CD4-positive, CD25-positive, alpha-beta regulatory T cell (primary cell): Measurements from ENCODE around the gene SKAP2. TPM values are rescaled to one million over a fixed set of nuclear protein-coding genes. Genes with fewer than 3 reads are reported as not detected.

Source experiments
- ATAC-seq, 2 donors: fragments of 150-1000 bp; cut with Tn5 transposase; one replicate each; pipeline ENCODE4 v1.10.0; 2021; ENCODE audit warnings: low read depth in 2 of 2, moderate number of reproducible peaks in 2 of 2, moderate library complexity in 1 of 2
- DNase-seq, 3 donors: peaks; one replicate each; pipeline versions ENCODE4 v3.0.0 to v3.0.0-alpha.2; 2012 to 2022; ENCODE audit warnings: mixed read lengths in 1 of 3
- H3K27ac ChIP-seq: one replicate; pipeline ENCODE4 v1.7.0; 2013; ENCODE audit warnings: mild to moderate bottlenecking, low read length; ENCODE audit not compliant: insufficient read depth, poor library complexity, severe bottlenecking
- H3K27me3 ChIP-seq: one replicate; pipeline ENCODE4 v1.7.0; 2013; ENCODE audit warnings: low read length; ENCODE audit not compliant: control insufficient read depth, insufficient read depth
- H3K36me3 ChIP-seq: one replicate; pipeline ENCODE4 v1.7.0; 2013; ENCODE audit warnings: mild to moderate bottlenecking, low read length, moderate library complexity; ENCODE audit not compliant: control insufficient read depth, insufficient read depth
- H3K4me1 ChIP-seq: 2 replicates; pipeline ENCODE4 v1.7.0; 2013; ENCODE audit warnings: mild to moderate bottlenecking, low read length; ENCODE audit not compliant: insufficient read depth, control insufficient read depth, poor library complexity, severe bottlenecking
- H3K4me3 ChIP-seq: one replicate; pipeline ENCODE4 v1.7.0; 2013; ENCODE audit warnings: low read depth, mild to moderate bottlenecking, low read length, moderate library complexity
- H3K9me3 ChIP-seq, 2 experiments: 1 replicate in 1 of 2; 2 replicates in 1 of 2; pipeline ENCODE4 v1.7.0; 2013; ENCODE audit warnings: low read length in 2 of 2, mild to moderate bottlenecking in 1 of 2, moderate library complexity in 1 of 2; ENCODE audit not compliant: control insufficient read depth in 2 of 2
- H3K27ac Mint-ChIP-seq, 3 donors: one replicate each; pipeline ENCODE4 v1.8.0; 2020 to 2022; ENCODE audit warnings: mild to moderate bottlenecking in 3 of 3, mixed read lengths in 3 of 3, moderate library complexity in 2 of 3
- H3K27me3 Mint-ChIP-seq: one replicate; pipeline ENCODE4 v1.8.0; 2022; ENCODE audit warnings: mild to moderate bottlenecking, mixed read lengths
- H3K36me3 Mint-ChIP-seq: one replicate; pipeline ENCODE4 v1.8.0; 2020; ENCODE audit warnings: mixed read lengths
- H3K4me1 Mint-ChIP-seq, 4 donors: one replicate each; pipeline ENCODE4 v1.8.0; 2020 to 2022; ENCODE audit warnings: mixed read lengths in 4 of 4, mild to moderate bottlenecking in 1 of 4
- H3K4me3 Mint-ChIP-seq, 4 donors: one replicate each; pipeline ENCODE4 v1.8.0; 2020 to 2022; ENCODE audit warnings: mild to moderate bottlenecking in 4 of 4, mixed read lengths in 4 of 4, moderate library complexity in 3 of 4
- H3K9me3 Mint-ChIP-seq, 7 donors: one replicate each; pipeline ENCODE4 v1.8.0; 2020 to 2022; ENCODE audit warnings: mixed read lengths in 7 of 7, mild to moderate bottlenecking in 3 of 7, moderate library complexity in 2 of 7
- polyA plus RNA-seq, 4 donors: library from polyadenylated mRNA; unstranded; fragments of 300-500 nt; fragmentation: Illumina TruSeq; gene quantifications; one replicate each; pipeline ENCODE4 v1.2.3, GENCODE V29; 2021
- total RNA-seq: library from RNA; stranded (reverse); gene quantifications from one replicate; pipeline ENCODE4 v1.2.3, GENCODE V29; 2022

Gene SKAP2
- total and polyA plus RNA-seq, 5 donors from 2014 or later: 20.6 to 47.2 (median 28.8) TPM

DNA sequence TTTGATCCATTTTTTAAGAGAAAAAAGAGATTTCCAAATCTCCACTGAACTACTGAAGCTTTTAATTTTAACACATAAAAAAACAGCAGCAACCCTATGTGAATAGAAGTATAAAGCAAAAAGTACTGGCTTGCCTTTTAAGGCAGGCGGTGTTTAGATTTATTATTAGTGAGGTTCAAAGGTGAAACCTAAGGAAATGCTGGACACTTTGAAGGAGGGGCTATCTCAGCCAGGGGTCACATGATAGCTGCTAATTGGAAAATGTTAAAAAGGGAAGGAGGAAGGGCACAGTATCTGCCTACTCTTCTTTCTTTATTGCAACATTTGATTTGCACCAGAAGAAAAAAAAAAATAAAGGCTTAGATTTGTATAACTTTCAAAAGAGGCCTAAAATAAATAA is 183.8 kb downstream of the SKAP2 start:
- Histone ChIP-seq H3K27me3 (no peaks in the 10 kb centered on the region), H3K9me3 (no peaks in the 10 kb centered on the region), H3K4me3 (no peak overlapping the region), H3K36me3 (no peaks in the 10 kb centered on the region), H3K4me1 (no peaks in the 10 kb centered on the region), H3K27ac (no peak overlapping the region)
- Mint-ChIP-seq H3K4me3 (no peak overlapping the region), H3K27ac (no peak overlapping the region), H3K4me1 (no peaks in the 10 kb centered on the region), H3K27me3 (peaks cover 18% of the 10 kb centered on the region), H3K9me3 (no peaks in the 10 kb centered on the region), H3K36me3 (peaks cover 10% of the 10 kb centered on the region)
- no peak for ATAC-seq
- no peak for DNase-seq

DNA sequence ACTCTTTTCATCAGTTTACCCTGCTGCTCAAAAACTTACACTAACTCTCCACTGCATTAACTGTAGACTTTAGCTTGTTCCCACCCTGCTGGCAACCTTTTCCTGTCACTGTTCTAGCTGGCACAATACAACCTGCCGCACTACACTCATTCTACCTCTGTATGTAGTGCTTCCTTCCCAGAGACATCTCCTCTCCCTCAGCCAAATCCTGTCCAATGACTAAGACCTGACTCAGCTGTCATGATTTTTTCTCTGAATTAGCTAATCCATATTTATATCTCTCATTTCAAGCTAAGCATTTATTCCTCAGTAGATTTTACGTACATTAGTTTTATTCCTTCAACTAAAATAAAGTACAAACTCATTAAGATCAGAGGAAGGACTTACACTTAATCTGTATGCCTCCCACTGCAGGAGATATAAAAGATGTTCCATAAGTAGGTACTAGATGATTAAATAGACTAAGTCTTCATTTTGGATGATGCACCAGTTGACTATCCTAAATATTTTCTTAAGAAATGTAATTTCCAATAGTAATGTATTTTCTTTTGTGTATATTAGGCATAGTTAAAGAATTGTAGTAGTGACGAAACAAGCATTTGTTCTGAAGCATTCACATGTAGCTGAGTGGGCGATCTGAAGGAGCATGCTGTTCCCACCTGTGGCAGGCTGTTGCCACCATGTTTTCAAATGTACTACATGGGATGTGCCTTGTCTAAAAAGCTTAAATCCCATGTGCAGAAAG is 189.1 kb downstream of the SKAP2 start:
- H3K27ac ChIP-seq: no peak overlapping the region
- no peaks in the 10 kb centered on the region for H3K9me3 ChIP-seq
- no peaks in the 10 kb centered on the region for H3K27me3 ChIP-seq
- DNase-seq (no peak), ATAC-seq (no peak)
- Mint-ChIP-seq H3K27ac (no peak overlapping the region), H3K36me3 (peaks cover 10% of the 10 kb centered on the region), H3K4me3 (no peak overlapping the region), H3K9me3 (no peaks in the 10 kb centered on the region), H3K4me1 (peaks cover 0 to 2% (median 0%) of the 10 kb centered on the region in 4 donors), H3K27me3 (peaks cover 10% of the 10 kb centered on the region)
- no peaks in the 10 kb centered on the region for H3K36me3 ChIP-seq
- no peaks in the 10 kb centered on the region for H3K4me1 ChIP-seq
- H3K4me3 ChIP-seq: no peak overlapping the region

DNA sequence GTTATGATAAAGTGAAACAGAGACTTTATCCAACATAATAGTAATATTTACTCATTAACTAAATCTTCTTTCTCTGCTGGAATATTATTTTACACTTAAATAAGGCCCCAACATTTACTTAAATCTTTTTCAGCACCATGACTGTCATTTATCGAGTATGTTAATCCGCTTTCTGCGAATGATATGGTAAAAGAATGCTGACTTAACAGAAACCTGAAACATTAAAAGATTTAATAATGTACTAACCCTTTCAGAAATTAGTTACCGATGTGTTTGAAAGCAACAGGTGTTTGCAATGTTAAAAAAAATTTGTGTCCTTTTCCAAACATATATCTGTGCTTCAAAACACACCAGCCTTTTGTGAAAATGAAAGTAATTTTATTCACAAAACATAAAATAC is 190.5 kb downstream of the SKAP2 start:
- no peak overlapping the region for H3K27ac ChIP-seq

DNA sequence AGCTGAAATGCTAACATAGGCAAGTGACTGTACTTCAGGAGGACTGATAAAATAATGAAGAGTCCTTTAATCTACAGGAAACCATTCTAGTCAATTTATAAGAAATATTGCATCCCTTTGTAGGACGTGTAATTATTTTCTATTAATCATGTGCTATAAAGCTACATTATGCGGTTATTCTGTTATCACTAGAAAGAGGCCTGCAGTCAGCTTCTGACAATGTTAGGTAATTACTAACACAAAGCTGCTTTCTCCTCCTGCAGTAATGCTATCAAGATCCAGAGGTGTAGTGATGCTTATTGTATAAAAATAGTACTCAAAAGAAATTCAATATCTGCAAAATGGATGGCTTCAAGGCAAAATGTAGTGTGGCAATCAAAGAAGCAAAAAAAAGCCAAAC is 191.1 kb downstream of the SKAP2 start:
- Mint-ChIP-seq H3K4me1 (peaks cover 0 to 2% (median 0%) of the 10 kb centered on the region in 4 donors), H3K4me3 (no peak overlapping the region), H3K9me3 (no peaks in the 10 kb centered on the region), H3K27me3 (peaks cover 10% of the 10 kb centered on the region), H3K27ac (no peak overlapping the region), H3K36me3 (peaks cover 5% of the 10 kb centered on the region)
- no peak overlapping the region for H3K27ac ChIP-seq
- no peak for ATAC-seq
- no peaks in the 10 kb centered on the region for H3K36me3 ChIP-seq
- H3K4me3 ChIP-seq: no peak overlapping the region
- H3K27me3 ChIP-seq: no peaks in the 10 kb centered on the region
- no peak for DNase-seq
- H3K4me1 ChIP-seq: no peaks in the 10 kb centered on the region
- H3K9me3 ChIP-seq: no peaks in the 10 kb centered on the region

More for the DNA sequence above, 190.5 kb downstream of the SKAP2 start:
- DNase-seq: no peak
- H3K27me3 ChIP-seq: no peaks in the 10 kb centered on the region
- H3K4me3 ChIP-seq: no peak overlapping the region
- H3K4me1 ChIP-seq: no peaks in the 10 kb centered on the region
- ATAC-seq: no peak
- no peak overlapping the region for H3K27ac Mint-ChIP-seq
- H3K36me3 ChIP-seq: no peaks in the 10 kb centered on the region
- peaks cover 5% of the 10 kb centered on the region for H3K36me3 Mint-ChIP-seq
- H3K4me1 Mint-ChIP-seq: peaks cover 0 to 2% (median 0%) of the 10 kb centered on the region in 4 donors
- peaks cover 10% of the 10 kb centered on the region for H3K27me3 Mint-ChIP-seq
- no peaks in the 10 kb centered on the region for H3K9me3 ChIP-seq
- no peak overlapping the region for H3K4me3 Mint-ChIP-seq
- H3K9me3 Mint-ChIP-seq: no peaks in the 10 kb centered on the region

DNA sequence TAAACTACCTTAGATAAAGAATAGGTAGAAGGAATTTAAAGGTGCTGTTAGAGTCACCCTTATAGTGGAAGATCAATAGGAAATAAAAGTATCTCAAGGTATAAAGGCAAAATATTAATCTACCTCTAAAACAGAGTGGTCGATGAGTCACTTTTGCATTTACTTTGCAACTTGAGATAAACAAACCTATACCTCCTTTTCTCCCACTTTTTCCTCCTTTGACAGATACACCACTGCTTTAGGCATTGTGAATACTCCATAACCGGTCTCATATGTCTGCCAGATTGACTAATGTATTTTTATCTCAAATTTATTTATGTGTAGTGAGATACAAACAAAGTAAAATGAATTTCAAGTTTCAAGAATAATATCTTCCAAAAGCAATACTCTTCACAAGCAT is 193.5 kb downstream of the SKAP2 start:
- Mint-ChIP-seq H3K27ac (no peak overlapping the region), H3K9me3 (no peaks in the 10 kb centered on the region), H3K4me1 (peaks cover 0 to 7% (median 3%) of the 10 kb centered on the region in 4 donors), H3K36me3 (no peaks in the 10 kb centered on the region), H3K4me3 (no peak overlapping the region), H3K27me3 (peaks cover 9% of the 10 kb centered on the region)
- Histone ChIP-seq H3K27me3 (no peaks in the 10 kb centered on the region), H3K9me3 (no peaks in the 10 kb centered on the region), H3K27ac (no peak overlapping the region), H3K4me1 (no peaks in the 10 kb centered on the region), H3K36me3 (no peaks in the 10 kb centered on the region), H3K4me3 (no peak overlapping the region)
- DNase-seq (no peak), ATAC-seq (no peak)

DNA sequence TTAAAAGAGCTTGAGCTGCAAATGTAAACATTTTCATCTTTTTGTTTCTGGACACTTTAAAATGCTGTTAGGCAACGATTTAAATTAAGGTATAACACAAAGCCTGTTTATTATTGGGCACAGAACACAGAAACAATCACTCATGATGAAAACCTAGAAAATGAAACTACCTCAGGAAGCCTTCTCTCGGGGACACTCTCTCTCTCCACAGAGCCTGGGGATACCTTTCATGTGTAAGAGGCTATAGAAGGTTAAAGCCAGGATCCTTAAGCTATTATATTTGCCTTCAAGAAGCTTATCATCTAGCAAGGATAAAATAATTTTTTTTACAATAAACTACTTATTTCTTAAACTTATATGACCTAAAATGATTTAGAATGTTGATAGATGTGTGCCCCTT is 194.1 kb downstream of the SKAP2 start:
- Histone ChIP-seq H3K4me3 (no peak overlapping the region), H3K4me1 (no peaks in the 10 kb centered on the region), H3K36me3 (no peaks in the 10 kb centered on the region), H3K27ac (no peak overlapping the region), H3K9me3 (no peaks in the 10 kb centered on the region), H3K27me3 (no peaks in the 10 kb centered on the region)
- Mint-ChIP-seq H3K9me3 (no peaks in the 10 kb centered on the region), H3K27ac (no peak overlapping the region), H3K4me3 (no peak overlapping the region), H3K36me3 (no peaks in the 10 kb centered on the region), H3K27me3 (peaks cover 8% of the 10 kb centered on the region), H3K4me1 (peaks cover 0 to 9% (median 6%) of the 10 kb centered on the region in 4 donors)
- ATAC-seq (no peak), DNase-seq (no peak)

DNA sequence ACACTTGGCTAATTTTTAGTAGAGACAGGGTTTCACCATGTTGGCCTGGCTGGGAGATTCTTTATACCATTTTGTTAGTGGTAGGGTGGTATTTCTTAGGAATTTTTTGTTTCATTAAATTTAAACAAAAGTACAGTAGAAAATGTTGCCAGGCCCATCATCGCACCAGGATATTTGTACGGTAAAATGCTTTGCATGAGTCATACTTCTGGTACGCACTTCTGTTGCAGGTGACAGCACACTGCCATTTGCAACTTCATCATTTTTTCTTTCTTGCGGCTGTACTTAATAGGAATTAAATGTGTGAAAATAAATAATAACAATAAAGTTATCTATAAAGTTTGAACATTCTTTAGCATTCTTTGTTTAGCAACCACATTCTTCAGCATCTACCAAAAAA is 195.6 kb downstream of the SKAP2 start:
- H3K4me3 Mint-ChIP-seq: no peak overlapping the region
- H3K27ac ChIP-seq: no peak overlapping the region
- no peaks in the 10 kb centered on the region for H3K27me3 ChIP-seq
- no peaks in the 10 kb centered on the region for H3K36me3 ChIP-seq
- H3K4me3 ChIP-seq: no peak overlapping the region
- H3K4me1 Mint-ChIP-seq: peaks cover 0 to 15% (median 11%) of the 10 kb centered on the region in 4 donors
- no peaks in the 10 kb centered on the region for H3K36me3 Mint-ChIP-seq
- peaks cover 5% of the 10 kb centered on the region for H3K27me3 Mint-ChIP-seq
- no peaks in the 10 kb centered on the region for H3K9me3 ChIP-seq
- H3K4me1 ChIP-seq: no peaks in the 10 kb centered on the region
- H3K9me3 Mint-ChIP-seq: no peaks in the 10 kb centered on the region
- no peak overlapping the region for H3K27ac Mint-ChIP-seq
- ATAC-seq (no peak), DNase-seq (no peak)

DNA sequence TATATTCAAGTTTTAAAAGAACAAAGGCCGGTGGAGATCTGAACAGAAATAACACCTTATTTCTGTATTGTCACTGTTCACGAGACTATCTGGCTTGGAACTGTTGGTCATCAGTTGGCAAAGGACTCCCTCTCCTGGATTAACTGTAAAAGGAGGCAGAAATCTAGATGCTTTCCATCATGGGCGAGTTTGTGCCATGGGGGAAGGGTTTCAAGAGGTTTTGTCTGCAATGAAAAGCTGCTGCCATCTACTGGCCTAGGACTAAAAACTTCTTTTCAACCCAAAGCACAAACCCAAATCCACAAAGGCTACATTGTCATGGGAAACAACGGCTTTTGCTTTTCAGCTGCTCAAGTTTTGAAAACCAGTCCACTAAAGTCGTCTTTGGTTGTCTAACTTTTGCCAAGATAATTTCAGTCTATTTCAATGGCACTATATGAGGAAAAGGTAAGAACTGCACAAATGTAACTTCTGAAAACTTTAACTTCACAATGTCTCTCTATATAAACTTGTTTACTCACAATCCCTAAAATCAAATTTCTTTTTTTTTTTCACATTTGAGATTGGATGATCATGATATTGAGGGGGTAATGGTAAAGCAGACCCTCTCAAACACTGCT is 196.8 kb downstream of the SKAP2 start:
- Histone ChIP-seq H3K9me3 (no peaks in the 10 kb centered on the region), H3K36me3 (no peaks in the 10 kb centered on the region), H3K4me1 (no peaks in the 10 kb centered on the region), H3K27me3 (no peaks in the 10 kb centered on the region), H3K27ac (no peak overlapping the region), H3K4me3 (no peak overlapping the region)
- H3K27ac Mint-ChIP-seq: no peak overlapping the region
- DNase-seq: peak; percentile 9 to 83 (median 51)
- H3K4me1 Mint-ChIP-seq: peaks cover 0 to 15% (median 11%) of the 10 kb centered on the region in 4 donors
- peaks cover 5% of the 10 kb centered on the region for H3K27me3 Mint-ChIP-seq
- peak in 1 of 2 donors; percentile 37 for ATAC-seq
- H3K4me3 Mint-ChIP-seq: no peak overlapping the region
- H3K9me3 Mint-ChIP-seq: no peaks in the 10 kb centered on the region
- no peaks in the 10 kb centered on the region for H3K36me3 Mint-ChIP-seq
